ENCODE measurements around the gene RNF207. TPM values are rescaled to one million over a fixed set of nuclear protein-coding genes. Genes with fewer than 3 reads are reported as not detected.

The RNF207 gene
- total RNA-seq, 1 experiment from 2014 or later, result 95.4 TPM

DNA sequence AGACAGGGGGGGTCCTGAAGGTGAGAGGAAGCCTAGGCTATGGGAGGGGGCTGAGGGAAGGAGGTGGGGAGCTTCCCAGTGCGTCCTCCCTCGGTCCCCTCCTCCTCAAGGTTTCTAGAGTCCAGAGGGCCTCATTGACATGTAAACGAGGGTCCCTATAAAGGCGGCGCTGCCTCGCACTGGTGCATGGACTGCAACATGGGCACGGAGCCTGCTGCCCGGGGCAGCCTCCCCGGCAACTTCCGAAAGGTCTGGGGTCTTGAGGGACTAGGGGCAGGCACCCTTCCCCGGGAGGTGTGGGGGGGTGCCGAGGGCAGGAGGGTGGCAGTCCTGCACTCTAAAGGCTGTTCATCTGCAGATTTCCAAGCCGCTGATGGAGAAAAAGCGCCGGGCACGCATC, 38.1 kb downstream of the RNF207 start, which contains the start of gene HES3:
Gene HES3 (plus strand): TSS at position 187 of the 400 bp plus-strand sequence. CDS start 187 bp downstream, at position 374.
- POLR2A ChIA-PET (ENCODE audit: unreplicated experiment), result no interaction called here
- ATAC-seq, result no peak
- peak within 1 kb of the TSS; percentile 79; the same call in 1 of the 2 replicates for H3K4me2 ChIP-seq (ENCODE audit: low read length)
- H3K9ac ChIP-seq (ENCODE audit: low read length), result no peak within 1 kb of the TSS
- H3F3A ChIP-seq (ENCODE audit: low read length, unreplicated experiment), result no peaks in the 10 kb centered on the region
- H3K4me3 ChIP-seq (ENCODE audit: low read length), result no peak within 1 kb of the TSS
- no peaks in the 10 kb centered on the region for H3K79me2 ChIP-seq (ENCODE audit: low read length)
- CTCF ChIA-PET, result interaction anchor here (1.2 to 3.6 kb wide), 2 partner anchors 39 to 139 kb away, joined by 6 to 42 read pairs; no protein-coding TSS in a partner anchor
- H3K9me2 ChIP-seq (replicated peaks; ENCODE audit: low read length), result no peaks in the 10 kb centered on the region
- no TSS peak for BruUV-seq (replicated peaks)
- no peak within 1 kb of the TSS for H2AFZ ChIP-seq (ENCODE audit: low read length)
- peaks cover 23% of the 10 kb centered on the region for H3K27me3 ChIP-seq (ENCODE audit: low read length)
- DNase-seq, result no peak
- H3K27ac ChIP-seq (ENCODE audit: low read length), result no peak within 1 kb of the TSS
- H4K20me1 ChIP-seq (ENCODE audit: low read length), result no peaks in the 10 kb centered on the region
- intact Hi-C loops (cut with micrococcal nuclease), result no loop called here
- TF ChIP-seq, protein P1, sequence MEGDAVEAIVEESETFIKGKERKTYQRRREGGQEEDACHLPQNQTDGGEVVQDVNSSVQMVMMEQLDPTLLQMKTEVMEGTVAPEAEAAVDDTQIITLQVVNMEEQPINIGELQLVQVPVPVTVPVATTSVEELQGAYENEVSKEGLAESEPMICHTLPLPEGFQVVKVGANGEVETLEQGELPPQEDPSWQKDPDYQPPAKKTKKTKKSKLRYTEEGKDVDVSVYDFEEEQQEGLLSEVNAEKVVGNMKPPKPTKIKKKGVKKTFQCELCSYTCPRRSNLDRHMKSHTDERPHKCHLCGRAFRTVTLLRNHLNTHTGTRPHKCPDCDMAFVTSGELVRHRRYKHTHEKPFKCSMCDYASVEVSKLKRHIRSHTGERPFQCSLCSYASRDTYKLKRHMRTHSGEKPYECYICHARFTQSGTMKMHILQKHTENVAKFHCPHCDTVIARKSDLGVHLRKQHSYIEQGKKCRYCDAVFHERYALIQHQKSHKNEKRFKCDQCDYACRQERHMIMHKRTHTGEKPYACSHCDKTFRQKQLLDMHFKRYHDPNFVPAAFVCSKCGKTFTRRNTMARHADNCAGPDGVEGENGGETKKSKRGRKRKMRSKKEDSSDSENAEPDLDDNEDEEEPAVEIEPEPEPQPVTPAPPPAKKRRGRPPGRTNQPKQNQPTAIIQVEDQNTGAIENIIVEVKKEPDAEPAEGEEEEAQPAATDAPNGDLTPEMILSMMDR (conservative IDR thresholded peaks at IDR 0.05; ENCODE audit: low read depth, low read length), result no peak
- TF ChIP-seq EZH2 (IDR thresholded peaks at IDR 0.05; ENCODE audit: low read length, unreplicated experiment) (no peak), EZH2phosphoT487 (IDR thresholded peaks at IDR 0.05; ENCODE audit: borderline replicate concordance, low read length) (no peak)
- no peaks in the 10 kb centered on the region for H3K36me3 ChIP-seq (ENCODE audit: low read depth, low read length)
- H3K4me1 ChIP-seq (ENCODE audit: insufficient read depth, low read length), result peaks cover 21% of the 10 kb centered on the region
- H3K9me3 ChIP-seq (ENCODE audit: low read length), result no peaks in the 10 kb centered on the region

DNA sequence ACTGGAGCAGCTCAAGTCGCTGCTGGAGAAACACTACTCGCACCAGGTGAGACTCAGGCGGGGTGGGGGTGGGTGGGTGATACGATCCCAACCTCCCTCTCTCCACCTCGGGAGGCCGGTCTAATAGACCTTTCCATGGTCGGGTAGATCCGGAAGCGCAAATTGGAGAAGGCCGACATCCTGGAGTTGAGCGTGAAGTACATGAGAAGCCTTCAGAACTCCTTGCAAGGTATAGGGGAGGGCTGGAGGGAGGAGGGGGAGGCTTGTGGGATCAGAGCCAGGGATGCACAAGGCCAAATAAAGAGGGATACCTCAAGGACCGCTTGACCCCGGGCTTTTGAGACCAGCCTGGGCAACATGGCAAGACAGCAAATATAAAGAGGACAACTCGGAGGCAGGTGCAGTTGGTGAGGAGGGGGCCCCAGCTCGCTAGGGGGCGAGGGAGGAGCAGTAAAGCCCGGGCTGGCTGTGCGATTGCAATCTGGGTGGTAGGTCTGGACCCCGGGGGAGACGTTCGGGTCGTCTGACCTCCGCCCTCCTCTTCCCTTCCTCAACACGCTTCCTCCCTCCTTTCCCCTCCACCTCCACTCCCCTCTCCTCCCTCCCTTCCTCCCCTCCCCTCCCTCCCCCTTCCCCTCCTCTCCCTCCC, 38.6 kb downstream of the RNF207 start:
- H2AFZ ChIP-seq (ENCODE audit: low read length), result no peak overlapping the region
- H3K9me3 ChIP-seq (ENCODE audit: low read length), result no peaks in the 10 kb centered on the region
- BruUV-seq (replicated peaks), result no TSS peak
- no peak for DNase-seq
- ChIA-PET POLR2A (ENCODE audit: unreplicated experiment) (no interaction called here), CTCF (interaction anchor here (0.5 to 3.6 kb wide), 17 partner anchors 9 to 192 kb away, joined by 3 to 42 read pairs (median 5); partner anchors contain the start of genes ACOT7, ICMT and RNF207)
- no peak overlapping the region for H3K27ac ChIP-seq (ENCODE audit: low read length)
- intact Hi-C loops (cut with micrococcal nuclease), result loop anchor here (1.0 to 5.0 kb wide), 3 partner anchors 37 to 192 kb away; partner anchors contain the start of gene RNF207
- H3K9ac ChIP-seq (ENCODE audit: low read length), result no peak overlapping the region
- H3K4me3 ChIP-seq (ENCODE audit: low read length), result no peak overlapping the region
- no peaks in the 10 kb centered on the region for H3K36me3 ChIP-seq (ENCODE audit: low read depth, low read length)
- H3K4me2 ChIP-seq (ENCODE audit: low read length), result no peak overlapping the region
- H3K4me1 ChIP-seq (ENCODE audit: insufficient read depth, low read length), result peaks cover 21% of the 10 kb centered on the region
- no peak for ATAC-seq
- no peaks in the 10 kb centered on the region for H3K9me2 ChIP-seq (replicated peaks; ENCODE audit: low read length)
- no peaks in the 10 kb centered on the region for H4K20me1 ChIP-seq (ENCODE audit: low read length)
- no peak for TF ChIP-seq EZH2phosphoT487 (IDR thresholded peaks at IDR 0.05; ENCODE audit: borderline replicate concordance, low read length)
- TF ChIP-seq, protein P1 (conservative IDR thresholded peaks at IDR 0.05; ENCODE audit: low read depth, low read length), result no peak
- no peaks in the 10 kb centered on the region for H3F3A ChIP-seq (ENCODE audit: low read length, unreplicated experiment)
- peaks cover 23% of the 10 kb centered on the region for H3K27me3 ChIP-seq (ENCODE audit: low read length)
- H3K79me2 ChIP-seq (ENCODE audit: low read length), result no peaks in the 10 kb centered on the region

Data from PC-3 (cell line).